H1 (cell line): ENCODE data around the gene TMEM222. TPM values are rescaled to one million over a fixed set of nuclear protein-coding genes. Genes with fewer than 3 reads are reported as not detected.

ENCODE experiments used
- CTCF ChIA-PET: fragments of 300-600 bp; sonication (Branson Sonifier 250); formaldehyde crosslinking; loops from one replicate; lab custom pipeline; 2021; ENCODE audit not compliant: partially characterized antibody; lab: Charles Lee
- POLR2A ChIA-PET: fragments of 300-600 bp; sonication (Branson Sonifier 250); formaldehyde crosslinking; loops from one replicate; lab custom pipeline; 2021; ENCODE audit warnings: inconsistent platforms; ENCODE audit not compliant: partially characterized antibody; lab: Charles Lee
- DNase-seq, 2 experiments: peaks; one replicate each; pipeline versions ENCODE4 v3.0.0 to v3.0.0-alpha.2; 2010 to 2022; ENCODE audit warnings: low spot score in 2 of 2, low read depth in 1 of 2, mixed read lengths in 1 of 2
- FAIRE-seq: peaks from 2 replicates; lab custom pipeline; 2011; peaks lifted over from hg19 to GRCh38; lab: Jason Lieb, UNC
- H2AFZ ChIP-seq: 2 replicates; pipeline ENCODE4 v1.8.1; 2012; ENCODE audit warnings: low read length, inconsistent platforms
- H2AK5ac ChIP-seq: 2 replicates; pipeline ENCODE4 v1.6.1; 2013; ENCODE audit warnings: low read depth, low read length
- H2BK120ac ChIP-seq: replicated peaks from 2 replicates; pipeline ENCODE3; 2013; ENCODE audit warnings: low read depth, low read length, inconsistent platforms
- H2BK12ac ChIP-seq: 2 replicates; pipeline ENCODE4 v1.6.1; 2013; ENCODE audit warnings: low read depth, low read length
- H2BK15ac ChIP-seq: 2 replicates; pipeline ENCODE4 v1.6.1; 2013; ENCODE audit warnings: low read length
- H2BK20ac ChIP-seq: 2 replicates; pipeline ENCODE4 v1.6.1; 2013; ENCODE audit warnings: low read length
- H2BK5ac ChIP-seq: 2 replicates; pipeline ENCODE4 v1.6.1; 2013; ENCODE audit warnings: low read depth, low read length
- H3K14ac ChIP-seq: 2 replicates; pipeline ENCODE4 v1.6.1; 2013; ENCODE audit warnings: inconsistent platforms; ENCODE audit not compliant: insufficient read length
- H3K18ac ChIP-seq: 2 replicates; pipeline ENCODE4 v1.6.1; 2013; ENCODE audit warnings: low read length; ENCODE audit errors: extremely low read depth
- H3K23ac ChIP-seq: 2 replicates; pipeline ENCODE4 v1.6.1; 2013; ENCODE audit warnings: inconsistent platforms; ENCODE audit not compliant: insufficient read length
- H3K23me2 ChIP-seq: 2 replicates; pipeline ENCODE4 v1.6.1; 2013; ENCODE audit warnings: low read depth, low read length
- H3K27ac ChIP-seq: 2 replicates; pipeline ENCODE4 v1.6.1; 2011; ENCODE audit warnings: low read depth, low read length, inconsistent platforms
- H3K27me3 ChIP-seq, 4 experiments: replicated peaks in 1 of 4; 1 replicate in 1 of 4; 2 replicates in 3 of 4; pipeline versions ENCODE4 v1.6.1 to v1.8.1; 2011 to 2013; ENCODE audit warnings: low read length in 3 of 4, mild to moderate bottlenecking in 3 of 4, inconsistent platforms in 2 of 4, mixed read lengths in 2 of 4, moderate library complexity in 1 of 4; ENCODE audit not compliant: control insufficient read depth in 3 of 4, insufficient read depth in 3 of 4; ENCODE audit errors: extremely low read depth in 1 of 4
- H3K36me3 ChIP-seq, 4 experiments: 2 replicates each; pipeline versions ENCODE4 v1.6.1 to v1.8.1; 2011 to 2013; ENCODE audit warnings: mild to moderate bottlenecking in 4 of 4, low read length in 3 of 4, moderate library complexity in 2 of 4, control low read depth in 1 of 4, inconsistent platforms in 1 of 4; ENCODE audit not compliant: insufficient read depth in 4 of 4, control insufficient read depth in 2 of 4
- H3K4ac ChIP-seq: replicated peaks from 2 replicates; pipeline ENCODE3; 2013; ENCODE audit warnings: low read length, low read depth, mixed read lengths, inconsistent platforms; ENCODE audit not compliant: insufficient read length
- H3K4me1 ChIP-seq, 4 experiments: replicated peaks in 1 of 4; 1 replicate in 1 of 4; 2 replicates in 3 of 4; pipeline versions ENCODE4 v1.6.1 to v1.8.1; 2011 to 2013; ENCODE audit warnings: low read length in 3 of 4, inconsistent platforms in 2 of 4, mixed read lengths in 1 of 4; ENCODE audit not compliant: insufficient read depth in 4 of 4, control insufficient read depth in 3 of 4
- H3K4me2 ChIP-seq, 2 experiments: 2 replicates each; pipeline versions ENCODE4 v1.6.1 to v1.8.1; 2011 to 2013; ENCODE audit warnings: low read depth in 2 of 2, low read length in 2 of 2, control low read depth in 1 of 2, inconsistent platforms in 1 of 2, mild to moderate bottlenecking in 1 of 2; ENCODE audit not compliant: insufficient read depth in 1 of 2
- H3K4me3 ChIP-seq, 4 experiments: fragments of 200-600, 300-600 bp in 1 of 4; sonication (generic), shearing (Covaris generic), sonication (Bioruptor Twin) in 1 of 4; 2 replicates each; pipeline versions ENCODE4 v1.5.1 to v1.8.1; 2011 to 2016; ENCODE audit warnings: low read length in 4 of 4, low read depth in 3 of 4, control low read depth in 2 of 4, inconsistent platforms in 2 of 4, mild to moderate bottlenecking in 2 of 4, mixed read lengths in 1 of 4, moderate library complexity in 1 of 4; ENCODE audit not compliant: insufficient read depth in 2 of 4; ENCODE audit errors: extremely low read depth in 1 of 4
- H3K56ac ChIP-seq: replicated peaks from 2 replicates; pipeline ENCODE3; 2013; ENCODE audit warnings: low read depth, mild to moderate bottlenecking, mixed read lengths, low read length, inconsistent platforms; ENCODE audit not compliant: insufficient read length
- H3K79me1 ChIP-seq: 2 replicates; pipeline ENCODE4 v1.6.1; 2013; ENCODE audit warnings: low read depth, low read length, control low read depth
- H3K79me2 ChIP-seq, 2 experiments: 2 replicates each; pipeline versions ENCODE4 v1.6.1 to v1.8.1; 2012 to 2013; ENCODE audit warnings: low read length in 2 of 2, mild to moderate bottlenecking in 2 of 2, inconsistent platforms in 1 of 2; ENCODE audit not compliant: insufficient read depth in 2 of 2, control insufficient read depth in 1 of 2
- H3K9ac ChIP-seq, 4 experiments: replicated peaks in 1 of 4; 1 replicate in 1 of 4; 2 replicates in 3 of 4; pipeline versions ENCODE4 v1.6.1 to v1.8.1; 2011 to 2013; ENCODE audit warnings: low read depth in 3 of 4, low read length in 3 of 4, control low read depth in 2 of 4, mild to moderate bottlenecking in 2 of 4, moderate library complexity in 2 of 4, inconsistent platforms in 1 of 4; ENCODE audit errors: extremely low read depth in 1 of 4
- H3K9me3 ChIP-seq, 2 experiments: 2 replicates each; pipeline versions ENCODE4 v1.6.1 to v1.8.1; 2012 to 2013; ENCODE audit warnings: mild to moderate bottlenecking in 2 of 2, moderate library complexity in 2 of 2, control low read depth in 1 of 2, inconsistent platforms in 1 of 2, low read depth in 1 of 2, low read length in 1 of 2, mixed read lengths in 1 of 2; ENCODE audit not compliant: insufficient read depth in 2 of 2
- H4K20me1 ChIP-seq, 2 experiments: replicated peaks in 1 of 2; 2 replicates each; pipeline versions ENCODE3 to v1.8.1; 2011 to 2013; ENCODE audit warnings: inconsistent platforms in 2 of 2, low read length in 2 of 2, mild to moderate bottlenecking in 1 of 2; ENCODE audit not compliant: insufficient read depth in 2 of 2, control insufficient read depth in 1 of 2
- H4K5ac ChIP-seq: 2 replicates; pipeline ENCODE4 v1.6.1; 2013; ENCODE audit warnings: low read length, low read depth, mixed read lengths, inconsistent platforms; ENCODE audit not compliant: insufficient read length
- H4K8ac ChIP-seq: 2 replicates; pipeline ENCODE4 v1.8.0; 2013; ENCODE audit warnings: mild to moderate bottlenecking, moderate library complexity, low read length, inconsistent platforms; ENCODE audit not compliant: insufficient read depth; ENCODE audit errors: extremely low read depth
- H4K91ac ChIP-seq: replicated peaks from 2 replicates; pipeline ENCODE3; 2013; ENCODE audit warnings: low read length, mixed read lengths, inconsistent platforms; ENCODE audit not compliant: insufficient read length
- CEBPB ChIP-seq: IDR thresholded peaks from 2 replicates; pipeline ENCODE4 v1.6.1; 2012; ENCODE audit warnings: low read depth, low read length
- E2F6 ChIP-seq: IDR thresholded peaks from 2 replicates; pipeline ENCODE4 v1.6.1; 2012; ENCODE audit warnings: inconsistent platforms
- JUND ChIP-seq: IDR thresholded peaks from 2 replicates; pipeline ENCODE4 v1.6.1; 2011; ENCODE audit warnings: mild to moderate bottlenecking, improper control_type of control experiment, low read length
- KDM1A ChIP-seq: fragments of 200-600, 300-600 bp; sonication (generic); IDR thresholded peaks from 2 replicates; pipeline ENCODE4 v1.7.1; 2016; ENCODE audit warnings: mild to moderate bottlenecking, low read length, borderline replicate concordance
- NANOG ChIP-seq: IDR thresholded peaks from 2 replicates; pipeline ENCODE4 v1.6.1; 2011; ENCODE audit warnings: low read length, low read depth, mild to moderate bottlenecking, inconsistent platforms; ENCODE audit not compliant: insufficient read depth, poor library complexity, severe bottlenecking
- RAD21 ChIP-seq, 2 experiments: IDR thresholded peaks in 1 of 2; conservative IDR thresholded peaks in 1 of 2; 2 replicates each; pipeline ENCODE4 v1.6.1; 2011; ENCODE audit warnings: low read depth in 2 of 2, low read length in 2 of 2, improper control_type of control experiment in 1 of 2, inconsistent platforms in 1 of 2, mild to moderate bottlenecking in 1 of 2, moderate library complexity in 1 of 2
- RFX5 ChIP-seq: IDR thresholded peaks from 2 replicates; pipeline ENCODE4 v1.6.1; 2011; ENCODE audit warnings: low read depth, low read length, improper control_type of control experiment, borderline replicate concordance
- TAF1 ChIP-seq: IDR thresholded peaks from 2 replicates; pipeline ENCODE4 v1.6.1; 2011; ENCODE audit warnings: mild to moderate bottlenecking, low read depth, low read length
- TEAD4 ChIP-seq: IDR thresholded peaks from 2 replicates; pipeline ENCODE4 v1.6.1; 2012; ENCODE audit warnings: low read depth, low read length, inconsistent platforms, mixed read lengths
- WGBS, 2 experiments: shearing (Covaris generic) in 1 of 2; methylation state at CpG; one replicate each; pipeline versions ENCODE4 v1.1.6 to v1.1.7; 2013 to 2015; ENCODE audit warnings: low lambda C conversion rate in 2 of 2, mixed read lengths in 2 of 2, inconsistent platforms in 1 of 2, low coverage in 1 of 2, missing lambda C conversion rate in 1 of 2; ENCODE audit not compliant: insufficient replicate concordance in 2 of 2, insufficient coverage in 1 of 2, insufficient read length in 1 of 2; ENCODE audit errors: extremely low coverage in 1 of 2, missing lambda C conversion rate in 1 of 2; 5-methylcytosine and 5-hydroxymethylcytosine counted together
- polyA plus RNA-seq, 7 experiments: library from polyadenylated mRNA; depleted of rRNA in 3 of 7; stranded (reverse) in 5 of 7; unstranded in 2 of 7; fragments of >200 nt in 5 of 7; fragments of 200-250 nt in 2 of 7; gene quantifications; 1 replicate in 5 of 7; 2 replicates in 1 of 7; 4 replicates in 1 of 7; pipeline versions ENCODE4 v1.2.1 to v1.2.3, GENCODE V29; 2011 to 2013; ENCODE audit warnings: missing spikeins in 2 of 7, mixed read lengths in 2 of 7
- total RNA-seq: library from RNA; stranded (reverse); fragmentation: NEBNext Ultra II Directional; extraction: Animal tissue kit (Norgen Biotek cat#: 25700); gene quantifications from 2 replicates; pipeline ENCODE4 v1.2.1, GENCODE V29; 2021

Gene TMEM222
- total and polyA plus RNA-seq, 2 of the 8 experiments (the other 6 are each of a cell fraction or from before 2014, with no cell fraction given): 27.0 to 51.8 TPM

GRCh38 chr1:27363766-27364695 is 42.1 kb downstream of the TMEM222 start:
- ChIA-PET POLR2A (interaction anchor here (2.8 to 10.3 kb wide), 3 partner anchors 11 to 22 kb away, joined by 10 to 101 read pairs (median 18); partner anchors contain the start of gene CD164L2), CTCF (interaction anchor here (0.9 to 28.8 kb wide), 11 partner anchors 8 to 243 kb away, joined by 3 to 625 read pairs (median 16); partner anchors contain the start of genes CD164L2, FCN3, GPR3 and SYTL1)
- H3K4ac ChIP-seq: no peak overlapping the region
- peak overlapping the region; percentile 9; the same call in 1 of the 2 replicates for H2AK5ac ChIP-seq
- peaks cover 14% of the 10 kb centered on the region for H3K23me2 ChIP-seq
- H2BK120ac ChIP-seq: no peak overlapping the region
- H3K9ac ChIP-seq: no peak overlapping the region
- 0 out of 2 replicates have a peak overlapping the region, but pooled peaks have one; percentile 33 for H2BK12ac ChIP-seq
- H3K56ac ChIP-seq: no peak overlapping the region
- H3K4me1 ChIP-seq: peaks cover 6 to 26% (median 11%) of the 10 kb centered on the region in 4 experiments
- H3K27me3 ChIP-seq: peaks cover 12 to 29% (median 23%) of the 10 kb centered on the region in 4 experiments
- H3K27ac ChIP-seq: no peak overlapping the region
- peak overlapping the region; percentile 88; the same call in 1 of the 2 replicates for H2BK15ac ChIP-seq
- H4K91ac ChIP-seq: no peak overlapping the region
- H2BK5ac ChIP-seq: peak overlapping the region; percentile 48
- peaks cover 0 to 6% of the 10 kb centered on the region in 2 experiments for H4K20me1 ChIP-seq
- no peak overlapping the region for H3K23ac ChIP-seq
- no peaks in the 10 kb centered on the region for H3K36me3 ChIP-seq
- DNase-seq (no peak), FAIRE-seq (no peak)
- H4K5ac ChIP-seq: no peak overlapping the region
- H2AFZ ChIP-seq: no peak overlapping the region
- H3K4me3 ChIP-seq: no peak overlapping the region
- H2BK20ac ChIP-seq: no peak overlapping the region
- WGBS, 2 experiments: 87% methylated on average over 26 of the region's 26 CpGs; no CpG with 5 or more reads in 1 of the 2 experiments
- H3K9me3 ChIP-seq: no peaks in the 10 kb centered on the region
- H3K4me2 ChIP-seq: peak overlapping the region in 1 of 2 experiments; percentile 97; a peak in 1 of 4 replicates
- H3K18ac ChIP-seq: no peak overlapping the region
- H3K79me2 ChIP-seq: no peaks in the 10 kb centered on the region
- no peaks in the 10 kb centered on the region for H3K79me1 ChIP-seq
- H4K8ac ChIP-seq: peak overlapping the region; percentile 46
- no peak overlapping the region for H3K14ac ChIP-seq
- TF ChIP-seq TAF1: no peak
- TF ChIP-seq RFX5: no peak
- no peak for TF ChIP-seq NANOG
- no peak for TF ChIP-seq KDM1A
- TF ChIP-seq JUND: no peak
- TF ChIP-seq CEBPB: no peak
- no peak for TF ChIP-seq RAD21 (IDR thresholded peaks at IDR 0.05 in 1 of 2, conservative IDR thresholded peaks at IDR 0.05 in 1 of 2; ENCODE audit: low read depth in 2 of 2, low read length in 2 of 2)
- no peak for TF ChIP-seq TEAD4
- no peak for TF ChIP-seq E2F6
